Left kidney (tissue), 8 donors: ENCODE results near the gene FBXW5. TPM values are rescaled to one million over a fixed set of nuclear protein-coding genes. Genes with fewer than 3 reads are reported as not detected.

Experiments used
- DNase-seq: peaks from one replicate; pipeline ENCODE4 v3.0.0-alpha.2; 2013
- long read RNA-seq, 8 donors: transcript quantifications; one replicate each; lab custom pipeline, GENCODE V29; 2026
- polyA plus RNA-seq: library from polyadenylated mRNA; unstranded; fragments of 120-200 nt; gene quantifications from one replicate; pipeline ENCODE4 v1.2.1, GENCODE V29; 2013; ENCODE audit not compliant: insufficient read length

The FBXW5 gene, protein sequence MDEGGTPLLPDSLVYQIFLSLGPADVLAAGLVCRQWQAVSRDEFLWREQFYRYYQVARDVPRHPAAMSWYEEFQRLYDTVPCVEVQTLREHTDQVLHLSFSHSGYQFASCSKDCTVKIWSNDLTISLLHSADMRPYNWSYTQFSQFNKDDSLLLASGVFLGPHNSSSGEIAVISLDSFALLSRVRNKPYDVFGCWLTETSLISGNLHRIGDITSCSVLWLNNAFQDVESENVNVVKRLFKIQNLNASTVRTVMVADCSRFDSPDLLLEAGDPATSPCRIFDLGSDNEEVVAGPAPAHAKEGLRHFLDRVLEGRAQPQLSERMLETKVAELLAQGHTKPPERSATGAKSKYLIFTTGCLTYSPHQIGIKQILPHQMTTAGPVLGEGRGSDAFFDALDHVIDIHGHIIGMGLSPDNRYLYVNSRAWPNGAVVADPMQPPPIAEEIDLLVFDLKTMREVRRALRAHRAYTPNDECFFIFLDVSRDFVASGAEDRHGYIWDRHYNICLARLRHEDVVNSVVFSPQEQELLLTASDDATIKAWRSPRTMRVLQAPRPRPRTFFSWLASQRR
- polyA plus RNA-seq: 33.7 TPM
- long read RNA-seq, donor 1, transcript FBXW5-201 (9 exons, 2,274 nt): major isoform, 9 of 19 reads
- long read RNA-seq, donor 1, partial matches to known transcripts: 9 of 19 reads
- long read RNA-seq, donor 1, other reads (novel, unspliced or antisense): 0 of 19 reads
- long read RNA-seq, donor 2, transcript FBXW5-201 (9 exons, 2,274 nt): major isoform, 16 of 121 reads
- long read RNA-seq, donor 2, partial matches to known transcripts: 105 of 121 reads
- long read RNA-seq, donor 2, other reads (novel, unspliced or antisense): 0 of 121 reads
- long read RNA-seq, donor 3, transcript FBXW5-201 (9 exons, 2,274 nt): major isoform, 8 of 17 reads
- long read RNA-seq, donor 3, partial matches to known transcripts: 9 of 17 reads
- long read RNA-seq, donor 3, other reads (novel, unspliced or antisense): 0 of 17 reads
- long read RNA-seq, donor 4, partial matches to known transcripts: 0 of 2 reads
- long read RNA-seq, donor 4, other reads (novel, unspliced or antisense): 0 of 2 reads
- long read RNA-seq, donor 5, transcript FBXW5-201 (9 exons, 2,274 nt): major isoform, 12 of 246 reads
- long read RNA-seq, donor 5, partial matches to known transcripts: 150 of 246 reads
- long read RNA-seq, donor 5, other reads (novel, unspliced or antisense): 83 of 246 reads
- long read RNA-seq, donor 6, transcript FBXW5-201 (9 exons, 2,274 nt): major isoform, 7 of 14 reads
- long read RNA-seq, donor 6, partial matches to known transcripts: 5 of 14 reads
- long read RNA-seq, donor 6, other reads (novel, unspliced or antisense): 0 of 14 reads
- long read RNA-seq, donor 7, transcript FBXW5-201 (9 exons, 2,274 nt): major isoform, 16 of 21 reads
- long read RNA-seq, donor 7, partial matches to known transcripts: 0 of 21 reads
- long read RNA-seq, donor 7, other reads (novel, unspliced or antisense): 0 of 21 reads
- long read RNA-seq, donor 8, partial matches to known transcripts: 0 of 4 reads
- long read RNA-seq, donor 8, other reads (novel, unspliced or antisense): 0 of 4 reads

DNA sequence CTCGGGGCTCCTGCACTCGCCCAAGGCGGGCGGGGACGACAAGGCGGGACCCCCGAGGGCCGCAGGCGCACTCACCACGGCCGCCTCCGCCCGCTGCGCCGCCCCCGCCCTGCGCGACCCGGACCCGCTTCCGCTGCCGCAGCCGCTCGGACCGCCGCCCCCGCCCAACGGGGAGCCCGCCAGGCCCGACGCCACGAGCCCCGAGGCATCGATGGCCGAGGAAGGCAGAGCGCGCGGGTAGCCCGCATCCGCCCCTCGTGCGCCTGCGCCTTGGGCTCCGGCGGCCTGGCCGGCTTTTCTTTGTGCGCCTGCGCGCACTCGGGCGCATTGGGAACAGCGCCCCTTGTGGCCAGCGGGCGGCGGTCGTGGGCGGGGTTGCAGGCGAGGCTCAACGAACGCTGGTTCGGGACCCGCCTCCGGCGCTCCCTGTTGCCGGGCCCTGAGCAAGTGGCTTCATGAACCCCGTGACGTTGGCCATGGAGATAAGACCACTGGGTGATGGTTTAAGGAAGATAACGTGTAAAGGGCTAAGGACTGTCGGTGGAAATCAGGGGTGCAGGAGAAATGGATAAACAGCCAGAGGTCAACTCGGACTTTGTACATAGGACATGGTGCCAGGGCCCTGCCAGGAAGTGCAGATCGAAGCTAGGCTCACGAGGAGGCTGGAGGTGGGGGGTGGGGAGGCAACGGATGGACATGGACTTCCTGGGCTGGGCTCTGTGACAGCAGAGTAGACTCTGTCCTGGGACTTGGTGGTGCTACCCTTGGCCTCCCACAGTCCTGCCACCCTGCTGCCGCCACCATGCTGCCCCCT lies at the start of gene FBXW5, which contains the start of gene C8G:
Gene FBXW5, minus strand, starts transcription at position 220 of the 814 bp plus-strand sequence. CDS start 655 bp downstream, outside the sequence.
Gene C8G, plus strand, starts transcription at position 725 of the 814 bp plus-strand sequence. Its CDS starts 78 bp downstream, at position 803.
- DNase-seq: peak; percentile 94

DNA sequence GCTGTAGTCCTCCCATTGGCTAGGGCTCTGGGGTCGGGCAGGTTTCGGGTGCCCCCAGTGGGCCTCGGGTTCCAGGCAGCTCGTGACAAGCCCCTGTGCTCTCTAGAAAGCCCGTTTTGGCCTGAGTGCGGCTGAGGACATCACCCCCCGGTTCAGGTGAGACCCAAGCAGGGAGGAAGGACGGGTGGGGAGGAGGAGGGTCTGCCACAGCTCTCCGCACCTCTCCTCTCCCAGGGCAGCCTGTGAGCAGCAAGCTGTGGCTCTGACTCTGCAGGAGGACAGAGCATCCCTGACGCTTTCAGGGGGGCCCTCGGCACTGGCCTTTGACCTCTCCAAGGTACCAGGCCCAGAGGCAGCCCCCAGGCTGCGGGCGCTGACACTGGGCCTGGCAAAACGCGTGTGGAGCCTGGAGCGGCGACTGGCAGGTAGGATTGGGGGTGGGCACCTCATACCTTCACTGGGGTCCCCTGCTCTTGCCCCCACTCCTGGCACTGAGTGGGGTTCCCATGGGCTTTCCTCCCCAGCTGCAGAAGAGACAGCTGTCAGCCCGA lies 48.4 kb upstream of the FBXW5 start:
- DNase-seq: no peak

DNA sequence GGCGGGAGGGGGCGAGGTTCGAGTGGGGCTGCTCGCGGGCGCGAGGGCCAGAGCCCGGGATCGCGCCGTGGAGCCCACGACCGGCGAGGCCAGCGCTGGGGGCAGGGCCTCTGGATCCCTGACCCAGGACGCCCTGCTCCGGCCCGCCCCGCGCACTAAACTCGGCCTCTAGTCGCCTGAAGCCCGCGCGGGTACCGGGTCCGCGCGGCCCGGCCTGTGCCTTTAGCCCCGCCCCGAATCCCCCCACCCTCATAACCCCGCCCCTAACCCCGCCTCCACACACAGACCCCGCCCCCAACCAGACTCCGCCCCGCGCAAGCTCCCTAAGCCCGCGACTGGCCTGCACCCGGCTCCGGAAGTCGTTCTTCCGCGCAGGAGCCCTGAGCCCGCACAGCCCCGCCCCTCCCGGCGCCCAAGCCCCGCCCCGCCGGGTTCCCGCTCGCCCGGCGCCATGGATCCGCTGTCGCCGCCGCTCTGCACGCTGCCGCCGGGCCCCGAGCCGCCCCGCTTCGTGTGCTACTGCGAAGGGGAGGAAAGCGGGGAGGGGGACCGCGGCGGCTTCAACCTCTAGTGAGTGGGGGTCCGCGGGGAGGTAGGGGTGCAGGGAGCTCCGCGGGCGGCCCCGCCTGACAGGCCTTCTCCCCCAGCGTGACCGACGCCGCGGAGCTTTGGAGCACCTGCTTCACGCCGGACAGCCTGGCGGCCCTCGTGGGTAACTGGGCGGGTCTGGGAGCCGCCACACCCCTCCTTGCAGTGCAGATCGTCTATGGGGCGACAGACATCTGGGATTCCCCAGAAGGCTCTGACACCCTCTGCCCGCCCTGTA lies 47.7 kb upstream of the FBXW5 start, which contains the start of gene PAXX:
Gene PAXX, plus strand, starts transcription at position 430 of the 826 bp plus-strand sequence. Its CDS starts 22 bp downstream, at position 452.
- peak; percentile 85 for DNase-seq

DNA sequence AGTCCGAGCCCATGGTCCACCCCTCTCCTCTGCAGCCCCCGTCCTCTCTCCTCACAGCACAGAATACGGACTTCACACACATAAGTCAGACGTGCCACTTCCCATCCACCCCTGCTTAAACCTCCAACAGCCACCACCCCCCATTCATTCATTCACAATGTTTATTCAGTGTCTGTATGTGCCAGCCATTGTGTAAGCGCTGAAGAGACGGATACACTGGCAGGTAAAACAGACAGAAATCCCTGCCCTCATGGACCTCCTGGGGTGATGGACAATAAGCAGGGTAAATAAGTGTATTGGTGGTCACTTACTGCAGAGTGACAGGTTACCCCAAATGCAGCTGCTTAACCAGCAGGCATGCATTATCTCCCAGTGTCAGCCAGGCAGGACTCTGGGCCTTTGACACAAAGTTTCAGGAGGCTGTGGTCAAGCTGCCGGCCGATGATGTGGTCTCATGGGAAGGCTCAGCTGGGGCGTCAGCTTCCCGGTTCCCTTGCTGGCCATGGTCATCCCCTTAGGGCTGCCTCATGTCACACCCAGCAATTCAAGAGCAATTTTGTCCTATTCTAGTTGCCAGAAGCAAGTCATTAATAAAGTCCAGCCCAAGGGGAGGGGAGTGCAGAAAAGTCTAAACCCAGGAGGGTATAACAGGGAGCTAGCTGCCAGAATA lies 45.8 kb upstream of the FBXW5 start:
- DNase-seq: no peak

DNA sequence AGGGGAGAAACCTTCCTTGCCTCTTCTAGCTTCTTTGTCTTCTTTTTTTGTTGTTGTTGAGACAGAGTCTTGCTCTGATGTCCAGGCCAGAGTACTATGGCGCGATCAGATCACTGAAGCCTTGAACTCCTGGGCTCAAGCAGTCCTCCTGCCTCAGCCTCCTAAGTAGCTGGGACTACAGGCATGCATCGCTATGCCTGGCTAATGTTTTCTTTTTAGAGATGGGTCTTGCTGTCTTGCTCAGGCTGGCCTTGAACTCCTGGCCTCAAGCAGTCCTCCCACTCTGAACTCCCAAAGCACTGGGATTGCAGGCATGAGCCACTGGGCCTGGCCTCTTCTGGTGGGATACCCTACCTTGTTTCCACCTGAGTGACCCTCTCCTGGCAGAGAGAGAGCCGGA lies 44.3 kb upstream of the FBXW5 start:
- no peak for DNase-seq

DNA sequence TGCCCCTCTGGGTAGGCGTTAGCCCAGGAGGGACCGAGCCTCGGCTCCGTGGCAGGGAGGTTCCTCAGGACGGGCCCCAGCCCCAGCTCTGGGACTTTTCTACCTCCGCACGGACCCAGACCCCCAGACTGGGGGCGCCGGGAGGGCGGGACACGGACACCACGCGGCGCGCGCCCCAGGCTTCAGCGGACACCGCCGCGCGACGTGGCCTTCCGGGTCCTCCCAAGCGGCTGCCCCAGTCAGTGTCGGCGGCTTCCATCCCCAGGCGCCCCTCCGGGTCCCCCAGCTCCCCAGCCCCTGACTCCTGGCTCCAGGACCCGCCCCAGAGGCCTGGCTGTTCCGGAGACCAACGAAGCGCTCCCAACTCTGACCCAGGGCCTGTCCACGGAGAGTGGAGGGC lies 41.3 kb upstream of the FBXW5 start:
- DNase-seq: no peak

DNA sequence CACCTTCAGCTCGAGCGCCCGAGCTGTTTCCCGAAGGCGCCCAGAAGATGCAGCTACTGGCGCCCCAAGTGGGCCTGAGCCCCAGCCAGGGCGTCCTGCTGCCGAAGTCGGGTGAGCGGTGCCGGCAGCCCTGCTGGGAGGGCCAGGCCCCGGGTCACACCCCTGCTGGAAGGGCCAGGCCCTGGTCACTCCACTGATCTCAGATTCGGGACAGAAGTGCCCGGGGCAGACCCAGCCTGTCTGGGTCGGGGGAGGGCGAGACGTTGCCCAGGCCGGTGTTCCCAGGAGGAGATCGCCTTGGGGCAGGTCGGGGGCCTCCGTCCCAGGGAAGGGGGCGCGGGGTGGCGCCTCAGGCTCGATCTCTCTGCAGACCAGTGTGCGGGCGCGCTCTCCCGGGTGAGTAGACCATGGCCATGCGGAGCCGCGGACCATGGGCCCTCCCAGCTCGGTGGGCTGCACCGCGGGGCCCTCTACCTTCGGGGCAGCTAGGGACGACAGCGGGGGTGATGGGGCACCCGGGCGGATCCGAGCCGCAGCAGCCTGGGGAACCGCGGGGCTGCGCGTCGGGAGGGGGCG lies 40.6 kb upstream of the FBXW5 start:
- no peak for DNase-seq

DNA sequence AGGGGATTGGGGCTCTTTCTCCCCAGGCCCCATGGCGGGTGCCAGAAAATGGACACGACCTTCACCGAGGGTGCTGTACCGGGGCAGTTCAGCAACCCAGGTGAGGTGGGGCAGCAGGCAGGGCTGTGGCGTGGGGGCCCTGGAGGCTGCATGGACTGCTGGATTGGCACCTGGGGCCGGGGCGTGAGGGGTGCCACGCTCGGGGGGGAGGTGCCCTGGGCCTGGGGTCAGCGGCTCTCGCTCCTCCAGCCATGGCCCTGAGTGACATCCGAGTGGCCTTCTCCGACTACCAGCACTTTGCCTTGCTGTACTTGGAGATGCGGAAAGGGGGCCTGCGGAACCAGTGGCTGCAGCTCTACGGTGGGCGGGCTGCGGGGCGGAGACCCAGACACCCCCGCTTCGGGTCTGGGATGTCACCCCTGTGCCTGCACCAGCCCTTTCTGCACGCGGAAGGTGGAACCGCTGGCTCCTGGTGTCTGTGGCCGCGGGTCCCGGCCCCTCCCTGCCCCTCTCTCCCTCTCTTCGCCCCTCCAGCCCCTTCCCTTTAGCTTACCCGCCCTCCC lies 40.0 kb upstream of the FBXW5 start:
- no peak for DNase-seq

DNA sequence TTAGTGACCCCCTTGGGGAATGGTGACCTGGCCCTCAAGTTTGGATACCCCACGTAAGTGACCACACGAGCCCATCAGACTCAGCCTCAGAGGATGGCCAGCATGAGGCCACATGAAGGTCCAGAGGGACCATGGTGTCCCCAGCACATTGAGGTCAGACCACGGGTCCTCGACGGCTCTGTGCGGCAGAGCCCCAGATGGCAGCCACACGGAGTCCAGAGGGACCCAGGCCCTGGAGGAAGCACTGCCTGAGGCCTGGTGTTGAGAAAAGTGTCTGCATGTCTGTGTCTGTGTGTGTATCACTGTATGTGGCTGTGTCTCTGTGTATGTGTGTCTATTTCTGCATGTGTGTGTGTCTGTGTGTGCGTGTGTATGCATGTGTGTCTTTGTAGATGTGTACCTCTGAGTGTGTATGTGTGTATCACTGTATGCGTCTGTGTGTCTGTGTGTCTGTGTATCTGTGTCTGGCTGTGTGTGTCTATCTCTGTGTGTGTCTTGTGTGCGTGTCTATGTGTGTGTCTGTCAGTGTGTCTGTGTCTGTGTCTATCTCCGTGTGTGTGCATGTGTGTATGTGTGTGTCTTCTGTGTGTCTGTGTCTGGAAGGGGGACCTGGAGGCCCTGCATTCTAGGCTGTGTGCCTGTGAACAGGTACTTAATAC lies 39.2 kb upstream of the FBXW5 start:
- no peak for DNase-seq

DNA sequence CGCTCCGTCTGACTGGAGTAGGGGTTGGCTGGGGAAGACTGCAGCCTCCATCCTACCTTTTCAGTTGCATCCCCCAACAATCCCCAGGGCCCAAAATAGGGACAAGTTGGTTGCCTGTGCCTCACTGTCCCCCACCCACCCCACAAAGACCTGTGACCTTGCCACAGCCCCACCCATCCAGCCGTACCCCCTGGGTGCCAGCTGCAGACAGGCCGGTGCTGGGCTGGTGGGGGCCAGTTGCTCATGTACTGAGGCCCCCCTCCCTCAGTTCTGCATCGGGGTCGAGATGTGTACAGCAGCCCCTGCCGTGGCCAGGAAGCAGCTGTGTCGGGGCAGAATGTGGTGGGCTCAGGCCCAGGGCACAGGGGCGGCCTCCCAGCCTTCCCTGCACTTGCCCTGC lies 38.6 kb upstream of the FBXW5 start:
- no peak for DNase-seq

DNA sequence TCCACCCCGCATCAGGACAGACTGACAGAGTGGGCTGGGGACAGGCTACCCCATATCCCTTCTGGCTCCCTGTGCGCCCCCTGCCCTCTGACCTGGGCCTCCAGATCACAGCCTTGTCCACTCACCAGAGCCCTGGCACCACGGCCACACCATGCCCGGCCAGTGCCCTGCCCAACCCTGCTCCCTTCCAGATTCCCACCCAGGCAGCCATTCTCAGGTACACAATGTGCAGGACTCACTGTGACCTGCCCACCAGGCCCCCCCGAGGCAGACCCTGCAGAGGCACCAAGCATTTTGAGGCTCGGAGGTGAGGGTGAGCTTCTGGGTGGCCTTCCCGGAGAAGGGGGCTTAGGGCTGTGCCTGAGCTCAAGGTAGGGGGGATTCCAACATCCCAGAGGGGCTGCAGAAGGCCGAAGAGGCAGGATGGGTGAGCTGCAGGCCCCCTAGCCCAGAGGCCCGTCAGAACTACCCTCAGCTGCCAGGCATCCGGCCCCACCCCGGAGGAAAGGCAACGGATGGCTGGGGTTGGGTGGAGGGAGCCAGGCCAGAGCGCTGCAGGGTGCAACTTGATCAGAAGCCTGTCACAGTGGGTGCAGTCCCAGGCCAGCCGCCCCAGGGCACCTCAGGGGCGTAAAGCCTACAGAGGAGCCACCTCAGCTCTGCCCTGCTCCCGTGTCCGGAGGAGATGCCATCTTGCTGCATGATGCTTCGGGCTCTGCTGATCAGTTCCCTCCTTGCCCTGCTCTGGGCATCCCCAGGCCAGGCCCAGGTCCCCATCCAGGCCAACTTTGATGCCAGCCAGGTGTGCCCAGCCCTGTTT lies 37.9 kb upstream of the FBXW5 start, which contains the start of gene LCNL1:
Gene LCNL1, plus strand, starts transcription at position 762 of the 820 bp plus-strand sequence. CDS start 594 bp downstream, outside the sequence.
- no peak for DNase-seq

DNA sequence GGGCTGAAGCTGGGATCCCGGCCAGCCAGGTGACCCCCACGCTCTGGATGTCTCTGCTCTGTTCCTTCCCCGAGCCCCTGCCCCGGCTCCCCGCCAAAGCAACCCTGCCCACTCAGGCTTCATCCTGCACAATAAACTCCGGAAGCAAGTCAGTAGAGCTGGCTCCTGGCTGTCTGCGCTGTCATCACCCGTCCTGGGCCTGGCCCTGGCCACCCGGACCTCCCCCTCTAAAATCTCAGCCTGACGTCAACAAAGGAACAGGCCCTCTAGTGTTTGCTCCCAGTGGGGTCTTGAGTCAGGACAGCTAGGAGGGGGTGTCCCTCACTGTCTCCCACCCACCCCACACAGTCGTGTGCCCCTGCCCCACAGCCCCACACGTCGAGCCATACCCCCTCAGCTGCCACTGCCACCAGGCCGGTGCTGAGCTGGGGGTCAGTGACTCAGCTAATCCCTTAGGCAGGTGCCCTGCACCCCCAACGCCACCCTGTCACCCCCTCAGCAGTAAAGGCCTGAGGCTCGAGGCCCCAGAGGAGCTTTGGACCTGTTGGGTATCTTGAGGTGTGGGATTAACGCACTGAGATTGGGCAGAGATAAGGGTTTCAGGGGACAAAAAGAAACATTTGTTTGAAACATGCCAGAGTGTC lies 37.2 kb upstream of the FBXW5 start:
- no peak for DNase-seq

DNA sequence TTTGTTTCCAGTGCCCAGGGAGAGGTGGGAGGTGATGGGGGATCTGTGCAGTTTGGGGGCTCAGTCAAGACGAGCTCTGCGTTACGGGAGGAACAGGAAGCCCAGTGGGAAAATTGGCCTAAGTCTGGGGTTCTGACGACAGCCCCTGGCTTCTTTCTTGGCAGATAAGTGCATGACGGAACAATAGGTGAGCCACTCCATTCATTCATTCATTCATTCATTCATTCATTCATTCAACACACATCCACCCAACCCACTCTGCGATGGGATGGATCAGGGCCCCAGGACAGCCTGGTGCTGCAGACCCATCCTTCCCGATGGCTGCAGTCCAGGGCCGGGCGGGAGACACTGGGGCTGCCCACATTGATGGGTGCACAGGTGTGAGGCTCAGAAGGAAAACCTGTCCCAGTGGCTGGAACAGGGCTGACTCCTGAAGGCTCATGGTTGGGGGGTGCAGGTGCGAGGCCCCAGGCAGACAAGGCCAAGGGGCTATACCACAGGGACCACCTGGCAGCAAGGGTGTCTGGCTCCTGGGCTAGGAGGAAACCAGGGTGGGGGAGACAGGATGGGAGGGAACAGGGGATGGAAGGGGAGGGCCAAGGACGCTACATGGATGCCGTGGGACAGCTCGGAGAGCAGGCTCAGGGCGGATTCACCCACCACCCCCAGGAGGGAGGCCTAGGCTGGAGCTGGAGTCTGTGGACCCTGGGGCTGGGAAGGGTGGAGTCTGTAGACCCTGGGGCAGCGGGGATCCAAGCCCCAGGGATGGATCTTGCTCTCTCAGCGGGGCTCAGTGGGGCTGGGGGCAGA lies 36.3 kb upstream of the FBXW5 start:
- no peak for DNase-seq

DNA sequence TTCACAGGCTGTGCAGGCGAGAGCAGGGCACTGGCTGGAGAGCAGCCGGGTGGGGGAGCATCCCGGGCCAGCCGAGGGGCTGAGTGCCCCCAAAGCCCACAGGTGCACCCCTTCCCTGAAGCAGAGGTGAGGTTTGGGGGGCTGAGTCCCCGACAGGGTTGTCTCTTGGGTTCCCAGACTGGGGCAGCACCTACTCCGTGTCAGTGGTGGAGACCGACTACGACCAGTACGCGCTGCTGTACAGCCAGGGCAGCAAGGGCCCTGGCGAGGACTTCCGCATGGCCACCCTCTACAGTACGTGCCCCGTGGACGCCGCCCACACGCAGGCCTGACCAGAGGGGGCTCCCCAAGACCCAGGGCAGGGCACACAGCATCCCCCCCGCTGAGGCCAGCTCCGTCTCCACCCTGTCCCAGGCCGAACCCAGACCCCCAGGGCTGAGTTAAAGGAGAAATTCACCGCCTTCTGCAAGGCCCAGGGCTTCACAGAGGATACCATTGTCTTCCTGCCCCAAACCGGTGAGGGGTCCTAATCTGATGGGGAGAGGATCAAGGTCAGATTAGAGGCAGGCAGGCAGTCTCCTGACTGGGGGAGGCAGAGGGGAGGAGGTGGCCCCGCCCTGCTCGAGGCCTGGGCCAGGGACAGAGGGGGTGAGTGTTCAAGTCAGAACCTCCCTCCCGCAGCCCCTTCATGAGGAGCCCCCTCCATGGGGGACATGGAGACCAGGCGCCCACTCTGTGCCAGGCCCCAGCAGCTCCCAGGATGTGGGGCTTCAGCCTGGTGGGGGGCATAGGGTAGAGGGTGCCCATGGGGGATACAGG lies 35.4 kb upstream of the FBXW5 start:
- DNase-seq: no peak
